ENCODE measurements around the gene PSMD9.
"Not testable (repeated sequence)": the region's sequence is repeated elsewhere in the genome, so short reads cannot be mapped to it uniquely, and the experiment has no call there.

Gene PSMD9

GRCh38 chr12:121874071-121874470 is 14.5 kb upstream of the PSMD9 start:
- DNase-seq: no peak

GRCh38 chr12:121875582-121875981 is 13.0 kb upstream of the PSMD9 start:
- DNase-seq: no peak

GRCh38 chr12:121876080-121876447 is 12.5 kb upstream of the PSMD9 start:
- DNase-seq: not testable (repeated sequence)

- DNase-seq: no peak
Observed at GRCh38 chr12:121883315-121883660, 5.3 kb upstream of the PSMD9 start.

GRCh38 chr12:121885129-121885528 is 3.5 kb upstream of the PSMD9 start:
- DNase-seq: not testable (repeated sequence)

GRCh38 chr12:121888083-121888477 is 510 bp upstream of the PSMD9 start:
- DNase-seq: no peak

GRCh38 chr12:121889274-121889624 is 659 bp downstream of the PSMD9 start:
- DNase-seq: no peak

- DNase-seq: not testable (repeated sequence)
Observed at GRCh38 chr12:121889661-121890060, 1.1 kb downstream of the PSMD9 start.

- no peak for DNase-seq
Observed at GRCh38 chr12:121892673-121893561, 4.3 kb downstream of the PSMD9 start.

- DNase-seq: no peak
Observed at GRCh38 chr12:121893961-121894460, 5.4 kb downstream of the PSMD9 start.

- DNase-seq: no peak
Observed at GRCh38 chr12:121894633-121895032, 6.0 kb downstream of the PSMD9 start.

GRCh38 chr12:121898287-121898686 is 9.7 kb downstream of the PSMD9 start:
- DNase-seq: no peak

- DNase-seq: no peak
Observed at GRCh38 chr12:121899590-121899989, 11.0 kb downstream of the PSMD9 start.

GRCh38 chr12:121903202-121903601 is 14.6 kb downstream of the PSMD9 start:
- DNase-seq: no peak

GRCh38 chr12:121905746-121906145 is 17.2 kb downstream of the PSMD9 start:
- DNase-seq: no peak

- DNase-seq: no peak
Observed at GRCh38 chr12:121908702-121909101, 20.1 kb downstream of the PSMD9 start.

- DNase-seq: no peak
Observed at GRCh38 chr12:121911824-121912585, 23.4 kb downstream of the PSMD9 start.

GRCh38 chr12:121915841-121916321 is 27.3 kb downstream of the PSMD9 start:
- DNase-seq: no peak

GRCh38 chr12:121916719-121917118 is 28.1 kb downstream of the PSMD9 start:
- DNase-seq: no peak

GRCh38 chr12:121917950-121918678 is 29.5 kb downstream of the PSMD9 start, which contains the start of gene CFAP251:
Gene CFAP251, plus strand, starts transcription at chr12:121918592. Its CDS starts 2,714 bp downstream, at chr12:121921306.
- DNase-seq: no peak

- DNase-seq: no peak
Observed at GRCh38 chr12:121918679-121919038, 30.1 kb downstream of the PSMD9 start.

GRCh38 chr12:121921066-121921465 is 32.5 kb downstream of the PSMD9 start:
- no peak for DNase-seq

GRCh38 chr12:121925358-121925695 is 36.7 kb downstream of the PSMD9 start:
- no peak for DNase-seq
